Gastrocnemius medialis (tissue), 4 donors: ENCODE measurements around the gene ZBTB7A. TPM values are rescaled to one million over a fixed set of nuclear protein-coding genes. Genes with fewer than 3 reads are reported as not detected.

ENCODE experiments used
- ATAC-seq, 2 donors: fragments of 150-250 bp; one replicate each; pipeline ENCODE4 v1.9.1; 2016
- DNase-seq, 2 donors: peaks; one replicate each; pipeline ENCODE4 v3.0.0-alpha.2; 2019
- H3K27ac ChIP-seq, 4 donors: fragments of 200-600 bp; sonication (generic); 1 replicate in 1 of 4; 2 replicates in 3 of 4; pipeline ENCODE4 v1.5.1; 2016 to 2018; ENCODE audit warnings: mild to moderate bottlenecking in 2 of 4, moderate library complexity in 1 of 4
- H3K27me3 ChIP-seq, 3 donors: fragments of 200-600 bp; sonication (generic) in 2 of 3; 1 replicate in 1 of 3; 2 replicates in 2 of 3; pipeline versions ENCODE4 v1.5.1 to v1.6.0; 2016 to 2019; ENCODE audit warnings: mild to moderate bottlenecking in 1 of 3, moderate library complexity in 1 of 3
- H3K36me3 ChIP-seq, 2 donors: fragments of 200-600 bp; sonication (generic) in 1 of 2; one replicate each; pipeline ENCODE4 v1.5.1; 2017 to 2018
- H3K4me1 ChIP-seq, 2 donors: fragments of 200-600 bp; sonication (generic) in 1 of 2; one replicate each; pipeline ENCODE4 v1.5.1; 2016 to 2017; ENCODE audit warnings: mild to moderate bottlenecking in 2 of 2
- H3K4me3 ChIP-seq, 4 donors: fragments of 200-600 bp; sonication (generic) in 3 of 4; 1 replicate in 1 of 4; 2 replicates in 3 of 4; pipeline ENCODE4 v1.5.1; 2016 to 2019; ENCODE audit warnings: mild to moderate bottlenecking in 2 of 4
- H3K9me3 ChIP-seq, 3 donors: fragments of 200-600 bp; sonication (generic) in 2 of 3; 1 replicate in 1 of 3; 2 replicates in 2 of 3; pipeline ENCODE4 v1.5.1; 2016 to 2019
- POLR2A ChIP-seq, 2 donors: fragments of 450-650 bp; IDR thresholded peaks; one replicate each; pipeline ENCODE4 v1.6.1; 2017; ENCODE audit warnings: antibody characterized with exemption in 2 of 2, mild to moderate bottlenecking in 2 of 2, moderate library complexity in 2 of 2
- in situ Hi-C, 4 donors: fragments of 200-750 bp; cut with MboI; loops; one replicate each; pipeline versions ENCODE4 v1.15.0 to v1.8.0; 2017; ENCODE audit warnings: low sequenced_read_pairs in 4 of 4
- intact Hi-C: fragments of 100-400 bp; cut with DNase I; formaldehyde crosslinking; loops from one replicate; pipeline ENCODE4 v1.15.1; 2023; ENCODE audit warnings: low total_unique reads
- total RNA-seq, 4 donors: library from RNA; depleted of rRNA; stranded (reverse); fragments of >200 nt; gene quantifications; one replicate each; pipeline versions ENCODE4 v1.1.0 to v1.2.3, GENCODE V29; 2016
- TF ChIP-seq, protein P1 (sequence below), 5 experiments: fragments of 450-650 bp in 3 of 5; fragments of 200-600 bp in 2 of 5; sonication (generic) in 2 of 5; IDR thresholded peaks in 4 of 5; conservative IDR thresholded peaks in 1 of 5; 1 replicate in 4 of 5; 2 replicates in 1 of 5; pipeline ENCODE4 v1.5.1; 2016 to 2019; ENCODE audit warnings: antibody characterized with exemption in 5 of 5, mild to moderate bottlenecking in 3 of 5, moderate library complexity in 3 of 5

The ZBTB7A gene
- total RNA-seq, 4 donors from 2014 or later: 50.0 to 104 (median 91.9) TPM

DNA sequence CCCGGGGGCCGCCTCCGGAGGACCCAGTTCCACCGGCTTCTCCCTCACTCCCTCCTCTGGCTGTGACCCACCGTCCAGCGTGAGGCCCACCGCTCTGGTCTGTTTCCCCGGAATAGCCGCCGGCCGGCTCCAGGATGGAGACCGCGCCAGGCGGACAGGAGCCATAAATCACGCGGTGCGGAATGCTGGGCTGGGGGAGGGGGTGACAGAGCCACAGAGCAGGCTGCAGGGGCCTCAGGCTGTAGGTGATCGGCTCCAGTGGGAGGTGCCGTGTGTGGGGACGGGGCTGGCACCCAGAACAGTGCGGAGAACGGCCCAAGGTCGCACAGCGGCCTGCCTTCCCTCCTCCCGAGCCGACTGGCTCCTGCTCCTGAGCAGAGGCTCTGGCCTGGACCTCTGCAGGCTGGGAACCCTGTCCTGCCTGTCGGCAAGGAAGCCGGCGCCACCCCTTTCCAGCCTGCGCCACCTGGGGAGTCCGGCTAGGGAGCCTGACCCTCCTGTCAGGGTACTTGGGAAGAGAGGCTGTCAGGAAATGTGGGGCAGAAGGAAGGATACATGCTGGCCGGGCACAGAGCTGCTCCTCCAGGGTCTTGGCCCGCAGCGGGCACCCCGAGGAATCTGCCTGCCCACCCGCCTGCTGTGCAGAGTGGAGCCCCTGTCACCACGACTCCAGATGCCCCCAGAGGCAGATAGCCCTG is 50.8 kb downstream of the ZBTB7A start:
- Histone ChIP-seq H3K36me3 (peaks cover 0 to 13% of the 10 kb centered on the region in 2 donors), H3K9me3 (no peaks in the 10 kb centered on the region), H3K27ac (peak overlapping the region; percentile 73 to 76 (median 74)), H3K4me1 (peaks cover 52 to 53% of the 10 kb centered on the region in 2 donors), H3K27me3 (no peaks in the 10 kb centered on the region), H3K4me3 (peak overlapping the region; percentile 15 to 43 (median 28))
- intact Hi-C loops: no loop called here
- in situ Hi-C loops: loop anchor here in 1 of 4 donors (25.0 kb wide), 1 partner anchor 121 kb away; no protein-coding TSS in a partner anchor
- ATAC-seq (peak; percentile 14 to 45), DNase-seq (peak in 1 of 2 donors; percentile 44)
- TF ChIP-seq, protein P1, sequence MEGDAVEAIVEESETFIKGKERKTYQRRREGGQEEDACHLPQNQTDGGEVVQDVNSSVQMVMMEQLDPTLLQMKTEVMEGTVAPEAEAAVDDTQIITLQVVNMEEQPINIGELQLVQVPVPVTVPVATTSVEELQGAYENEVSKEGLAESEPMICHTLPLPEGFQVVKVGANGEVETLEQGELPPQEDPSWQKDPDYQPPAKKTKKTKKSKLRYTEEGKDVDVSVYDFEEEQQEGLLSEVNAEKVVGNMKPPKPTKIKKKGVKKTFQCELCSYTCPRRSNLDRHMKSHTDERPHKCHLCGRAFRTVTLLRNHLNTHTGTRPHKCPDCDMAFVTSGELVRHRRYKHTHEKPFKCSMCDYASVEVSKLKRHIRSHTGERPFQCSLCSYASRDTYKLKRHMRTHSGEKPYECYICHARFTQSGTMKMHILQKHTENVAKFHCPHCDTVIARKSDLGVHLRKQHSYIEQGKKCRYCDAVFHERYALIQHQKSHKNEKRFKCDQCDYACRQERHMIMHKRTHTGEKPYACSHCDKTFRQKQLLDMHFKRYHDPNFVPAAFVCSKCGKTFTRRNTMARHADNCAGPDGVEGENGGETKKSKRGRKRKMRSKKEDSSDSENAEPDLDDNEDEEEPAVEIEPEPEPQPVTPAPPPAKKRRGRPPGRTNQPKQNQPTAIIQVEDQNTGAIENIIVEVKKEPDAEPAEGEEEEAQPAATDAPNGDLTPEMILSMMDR (IDR thresholded peaks at IDR 0.05 in 4 of 5, conservative IDR thresholded peaks at IDR 0.05 in 1 of 5): no peak
- TF ChIP-seq POLR2A (IDR thresholded peaks at IDR 0.05): no peak

DNA sequence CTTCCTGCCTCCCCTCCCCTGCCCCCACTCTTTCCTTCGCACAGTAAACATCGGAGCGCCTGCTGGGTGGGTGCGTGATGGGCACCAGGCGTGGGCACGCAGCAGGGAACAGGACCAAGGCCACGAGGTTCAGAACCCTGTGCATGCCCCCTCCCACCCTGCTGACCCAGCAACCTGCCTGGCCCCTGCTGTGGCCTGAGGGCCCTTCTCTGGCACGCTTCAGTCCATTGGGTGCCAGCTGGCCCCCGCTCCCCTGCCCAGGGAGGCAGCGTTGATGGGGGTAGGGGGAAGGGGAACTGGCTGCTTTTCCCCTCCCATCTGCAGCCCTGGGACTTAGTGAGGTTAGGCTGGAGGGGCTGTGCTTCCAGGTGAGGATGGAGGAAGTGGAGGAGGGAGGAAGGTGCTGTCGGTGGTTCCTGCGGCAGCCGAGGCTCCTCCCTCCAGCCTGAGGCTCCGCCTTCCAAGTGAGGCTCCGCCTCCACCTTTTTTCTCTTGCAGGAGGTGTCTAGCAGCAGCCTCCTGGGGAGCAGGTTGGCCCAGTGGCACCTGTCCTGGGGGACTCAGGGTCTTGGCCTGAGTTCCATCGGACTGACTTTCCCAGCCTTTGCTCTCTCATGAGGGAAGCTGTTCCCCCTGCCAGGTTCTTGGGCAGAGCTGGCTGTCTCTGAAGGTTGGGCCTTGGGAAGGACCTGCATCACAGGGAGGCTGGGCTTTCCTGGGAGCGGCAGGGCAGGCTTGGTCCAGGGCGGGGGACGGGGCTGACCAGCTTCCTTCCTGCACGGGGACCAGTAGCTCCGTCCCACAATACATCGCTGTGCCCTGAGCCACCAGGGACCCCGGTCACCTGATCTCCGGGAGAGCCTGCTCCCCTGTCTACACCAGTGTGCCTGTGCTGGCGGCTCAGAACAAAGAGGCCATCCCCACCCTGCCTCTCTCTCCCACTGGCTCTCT is 51.9 kb downstream of the ZBTB7A start:
- Histone ChIP-seq H3K27ac (peak overlapping the region; percentile 73 to 76 (median 74)), H3K36me3 (peaks cover 0 to 13% of the 10 kb centered on the region in 2 donors), H3K27me3 (no peaks in the 10 kb centered on the region), H3K9me3 (no peaks in the 10 kb centered on the region), H3K4me3 (peak overlapping the region; percentile 15 to 43 (median 28)), H3K4me1 (peaks cover 58 to 62% of the 10 kb centered on the region in 2 donors)
- TF ChIP-seq, protein P1 (IDR thresholded peaks at IDR 0.05 in 4 of 5, conservative IDR thresholded peaks at IDR 0.05 in 1 of 5): no peak
- TF ChIP-seq POLR2A (IDR thresholded peaks at IDR 0.05): peak in 1 of 2 donors; percentile 47
- in situ Hi-C loops (loop anchor here in 1 of 4 donors (25.0 kb wide), 1 partner anchor 122 kb away; no protein-coding TSS in a partner anchor), intact Hi-C loops (no loop called here)
- no peak for DNase-seq
- peak; percentile 12 to 34 for ATAC-seq

DNA sequence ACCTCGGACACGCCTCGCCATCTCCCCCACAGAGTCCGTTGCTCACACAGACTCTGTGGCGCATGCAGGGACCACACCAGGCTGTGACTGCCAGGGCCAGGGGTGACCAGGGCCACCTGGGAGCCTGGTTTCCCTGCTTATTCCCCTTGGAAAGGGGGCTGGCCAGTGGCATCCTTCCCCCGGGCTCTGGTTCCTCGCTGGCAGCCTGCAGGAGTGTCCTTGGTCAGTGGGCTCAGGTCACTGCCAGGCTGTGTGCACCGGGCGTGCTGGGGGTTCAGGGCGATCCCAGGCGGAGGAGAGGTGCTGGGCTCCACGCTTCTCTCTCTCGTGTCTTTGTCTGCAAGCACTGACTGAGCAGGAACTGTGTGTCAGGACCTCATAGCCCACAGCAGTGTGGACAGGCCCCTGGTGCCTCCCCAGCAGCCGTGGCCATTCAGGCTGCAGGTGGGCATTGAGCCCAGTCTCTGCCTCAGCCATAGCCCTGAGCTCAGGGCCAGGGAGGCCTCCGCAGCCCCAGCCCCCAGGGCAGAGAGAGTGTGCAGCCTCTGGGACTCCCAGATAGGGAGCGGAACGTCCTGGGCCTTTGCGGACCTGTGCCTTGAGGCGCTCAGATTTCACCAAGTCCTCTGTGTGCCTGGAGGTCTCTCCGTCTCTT is 52.7 kb downstream of the ZBTB7A start:
- H3K36me3 ChIP-seq: peaks cover 0 to 13% of the 10 kb centered on the region in 2 donors
- DNase-seq: no peak
- no peaks in the 10 kb centered on the region for H3K9me3 ChIP-seq
- peak overlapping the region; percentile 73 to 76 (median 74) for H3K27ac ChIP-seq
- TF ChIP-seq, protein P1 (IDR thresholded peaks at IDR 0.05 in 4 of 5, conservative IDR thresholded peaks at IDR 0.05 in 1 of 5): no peak
- TF ChIP-seq POLR2A (IDR thresholded peaks at IDR 0.05): no peak
- no peak for ATAC-seq
- H3K4me3 ChIP-seq: no peak overlapping the region
- peaks cover 66 to 68% of the 10 kb centered on the region in 2 donors for H3K4me1 ChIP-seq
- in situ Hi-C loops (loop anchor here in 1 of 4 donors (25.0 kb wide), 1 partner anchor 123 kb away; no protein-coding TSS in a partner anchor), intact Hi-C loops (no loop called here)
- no peaks in the 10 kb centered on the region for H3K27me3 ChIP-seq

DNA sequence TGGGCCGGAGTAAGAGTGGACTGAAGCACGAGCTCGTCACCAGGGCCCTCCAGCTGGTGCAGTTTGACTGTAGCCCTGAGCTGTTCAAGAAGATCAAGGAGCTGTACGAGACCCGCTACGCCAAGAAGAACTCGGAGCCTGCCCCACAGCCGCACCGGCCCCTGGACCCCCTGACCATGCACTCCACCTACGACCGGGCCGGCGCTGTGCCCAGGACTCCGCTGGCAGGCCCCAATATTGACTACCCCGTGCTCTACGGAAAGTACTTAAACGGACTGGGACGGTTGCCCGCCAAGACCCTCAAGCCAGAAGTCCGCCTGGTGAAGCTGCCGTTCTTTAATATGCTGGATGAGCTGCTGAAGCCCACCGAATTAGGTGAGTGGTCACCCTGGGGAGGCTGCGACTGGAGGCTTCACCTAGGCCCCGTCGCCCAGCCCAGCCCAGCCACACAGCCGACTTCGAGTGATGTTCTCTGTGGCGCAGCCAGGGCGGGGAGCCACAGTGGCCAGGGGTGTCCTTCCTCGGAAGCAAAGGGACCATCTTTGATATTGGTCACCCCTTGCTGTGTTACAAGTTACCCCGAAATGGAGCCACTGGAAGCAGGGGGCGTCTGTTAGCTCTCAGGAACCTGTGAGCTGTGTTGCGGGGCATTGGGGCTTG is 53.6 kb downstream of the ZBTB7A start:
- H3K36me3 ChIP-seq: peaks cover 0 to 13% of the 10 kb centered on the region in 2 donors
- in situ Hi-C loops: loop anchor here in 1 of 4 donors (25.0 kb wide), 1 partner anchor 124 kb away; no protein-coding TSS in a partner anchor
- H3K4me3 ChIP-seq: no peak overlapping the region
- TF ChIP-seq, protein P1 (IDR thresholded peaks at IDR 0.05 in 4 of 5, conservative IDR thresholded peaks at IDR 0.05 in 1 of 5): no peak
- no peak for TF ChIP-seq POLR2A (IDR thresholded peaks at IDR 0.05)
- intact Hi-C loops: no loop called here
- ATAC-seq (no peak), DNase-seq (no peak)
- H3K4me1 ChIP-seq: peaks cover 75% of the 10 kb centered on the region in 2 donors
- H3K27ac ChIP-seq: peak overlapping the region; percentile 42 to 76 (median 72)
- H3K27me3 ChIP-seq: no peaks in the 10 kb centered on the region
- H3K9me3 ChIP-seq: no peaks in the 10 kb centered on the region
